ENCODE measurements around the gene ARHGEF33.

DNA sequence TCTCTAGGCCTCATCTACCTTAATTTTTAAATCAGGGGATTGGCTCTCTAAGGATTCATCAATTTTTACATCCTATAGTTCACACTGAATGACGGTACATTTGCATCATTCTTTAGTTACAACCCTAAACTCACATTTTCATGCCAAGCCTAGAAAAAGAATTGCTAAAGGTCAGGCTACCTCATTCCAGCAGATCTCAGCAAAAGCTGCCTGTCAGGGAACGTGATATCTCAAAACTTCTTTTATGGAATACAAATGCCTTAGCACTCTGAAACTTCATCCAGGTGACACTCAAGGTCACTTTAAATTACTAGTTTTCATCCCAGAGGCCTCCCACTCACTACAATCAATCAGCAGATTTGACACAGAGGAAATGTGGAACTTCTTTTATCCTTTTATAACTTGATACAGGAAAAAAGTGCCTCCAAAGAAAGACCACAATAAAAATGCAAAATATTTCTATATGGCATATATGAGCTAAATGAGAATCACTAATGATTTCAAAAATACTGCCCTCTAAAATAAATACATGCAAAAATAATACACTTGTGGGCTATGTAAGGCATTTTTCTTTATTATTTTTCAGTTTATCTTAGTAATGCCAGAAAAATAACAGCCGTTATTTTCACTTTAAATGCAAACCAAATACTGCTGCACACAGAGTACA is 91.5 kb downstream of the ARHGEF33 start:
- TF ChIP-seq, protein P1, sequence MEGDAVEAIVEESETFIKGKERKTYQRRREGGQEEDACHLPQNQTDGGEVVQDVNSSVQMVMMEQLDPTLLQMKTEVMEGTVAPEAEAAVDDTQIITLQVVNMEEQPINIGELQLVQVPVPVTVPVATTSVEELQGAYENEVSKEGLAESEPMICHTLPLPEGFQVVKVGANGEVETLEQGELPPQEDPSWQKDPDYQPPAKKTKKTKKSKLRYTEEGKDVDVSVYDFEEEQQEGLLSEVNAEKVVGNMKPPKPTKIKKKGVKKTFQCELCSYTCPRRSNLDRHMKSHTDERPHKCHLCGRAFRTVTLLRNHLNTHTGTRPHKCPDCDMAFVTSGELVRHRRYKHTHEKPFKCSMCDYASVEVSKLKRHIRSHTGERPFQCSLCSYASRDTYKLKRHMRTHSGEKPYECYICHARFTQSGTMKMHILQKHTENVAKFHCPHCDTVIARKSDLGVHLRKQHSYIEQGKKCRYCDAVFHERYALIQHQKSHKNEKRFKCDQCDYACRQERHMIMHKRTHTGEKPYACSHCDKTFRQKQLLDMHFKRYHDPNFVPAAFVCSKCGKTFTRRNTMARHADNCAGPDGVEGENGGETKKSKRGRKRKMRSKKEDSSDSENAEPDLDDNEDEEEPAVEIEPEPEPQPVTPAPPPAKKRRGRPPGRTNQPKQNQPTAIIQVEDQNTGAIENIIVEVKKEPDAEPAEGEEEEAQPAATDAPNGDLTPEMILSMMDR (IDR thresholded peaks at IDR 0.05) = no peak
- no peak for TF ChIP-seq EZH2 (IDR thresholded peaks at IDR 0.05)

Measured in neural progenitor cell (in vitro differentiated cells).